K562 (cell line): ENCODE measurements around the gene ZNF296. TPM values are rescaled to one million over a fixed set of nuclear protein-coding genes. Genes with fewer than 3 reads are reported as not detected.
A peak's percentile ranks its signal among the peaks of the same experiment; 100 is the strongest.

Experiments used
- ATF7 ChIP-seq: fragments of 450-650 bp; IDR thresholded peaks from 2 replicates; pipeline ENCODE4 v1.7.1; 2014; ENCODE audit warnings: mild to moderate bottlenecking, moderate library complexity
- BHLHE40 ChIP-seq: IDR thresholded peaks from 2 replicates; pipeline ENCODE4 v1.6.1; 2011; ENCODE audit warnings: low read length, improper control_type of control experiment
- HDGF ChIP-seq: fragments of 450-650 bp; IDR thresholded peaks from 2 replicates; pipeline ENCODE4 v1.6.1; 2016
- MCM2 ChIP-seq: fragments of 450-650 bp; IDR thresholded peaks from 2 replicates; pipeline ENCODE4 v1.6.1; 2017; ENCODE audit warnings: low read depth, mild to moderate bottlenecking
- NCOA6 ChIP-seq: fragments of 450-650 bp; IDR thresholded peaks from 2 replicates; pipeline ENCODE4 v1.6.1; 2017; ENCODE audit warnings: mild to moderate bottlenecking
- NFIC ChIP-seq: fragments of 450-650 bp; IDR thresholded peaks from 2 replicates; pipeline ENCODE4 v1.6.1; 2017; ENCODE audit warnings: mild to moderate bottlenecking, inconsistent platforms
- NFXL1 ChIP-seq: fragments of 450-650 bp; formaldehyde crosslinking; IDR thresholded peaks from 2 replicates; pipeline ENCODE4 v1.4.0; 2021; ENCODE audit warnings: mild to moderate bottlenecking
- POLR2A ChIP-seq: fragments of 450-650 bp; conservative IDR thresholded peaks from 2 replicates; pipeline ENCODE4 v1.6.1; 2016
- POLR3G ChIP-seq: IDR thresholded peaks from 2 replicates; pipeline ENCODE4 v1.6.1; 2011; ENCODE audit not compliant: insufficient read length, insufficient replicate concordance; ENCODE audit errors: extremely low read depth
- RAD21 ChIP-seq, 2 experiments: fragments of 250-450 bp in 1 of 2; fragments of 450-650 bp in 1 of 2; sonication (Bioruptor Pico) in 1 of 2; formaldehyde crosslinking in 1 of 2; IDR thresholded peaks in 1 of 2; conservative IDR thresholded peaks in 1 of 2; 2 replicates each; pipeline versions ENCODE4 v1.4.0 to v1.8.0; 2020 to 2022; ENCODE audit warnings: mild to moderate bottlenecking in 2 of 2, moderate library complexity in 1 of 2
- RCOR1 ChIP-seq, 2 experiments: IDR thresholded peaks; 2 replicates each; pipeline ENCODE4 v1.6.1; 2012; ENCODE audit warnings: low read depth in 2 of 2, low read length in 2 of 2, borderline replicate concordance in 1 of 2, improper control_type of control experiment in 1 of 2
- SP1 ChIP-seq: sonication (generic); formaldehyde crosslinking; IDR thresholded peaks from 2 replicates; pipeline ENCODE4 v1.8.1; 2022; ENCODE audit warnings: mild to moderate bottlenecking, missing genetic modification reagents
- SRSF1 ChIP-seq: fragments of 200-400 bp; formaldehyde crosslinking; IDR thresholded peaks from 2 replicates; pipeline ENCODE4 v1.6.1; 2017; ENCODE audit warnings: mild to moderate bottlenecking, low read depth, low read length, moderate library complexity
- STAG1 ChIP-seq: sonication (generic); formaldehyde crosslinking; IDR thresholded peaks from 2 replicates; pipeline ENCODE4 v1.5.0; 2020; ENCODE audit warnings: missing genetic modification reagents, borderline replicate concordance
- TGIF2 ChIP-seq: sonication (generic); formaldehyde crosslinking; IDR thresholded peaks from 2 replicates; pipeline ENCODE4 v1.8.1; 2022; ENCODE audit warnings: mild to moderate bottlenecking, missing genetic modification reagents, moderate library complexity
- TOE1 ChIP-seq, 2 experiments: fragments of 450-650 bp in 1 of 2; sonication (generic) in 1 of 2; formaldehyde crosslinking in 1 of 2; IDR thresholded peaks; 2 replicates each; pipeline versions ENCODE4 v1.7.1 to v1.8.0; 2016 to 2022; ENCODE audit warnings: borderline replicate concordance in 2 of 2, mild to moderate bottlenecking in 2 of 2, antibody characterized with exemption in 1 of 2, inconsistent platforms in 1 of 2, low read depth in 1 of 2, missing genetic modification reagents in 1 of 2, moderate library complexity in 1 of 2
- ZFP36 ChIP-seq: fragments of 150-350 bp; IDR thresholded peaks from 2 replicates; pipeline ENCODE4 v1.6.1; 2018; ENCODE audit warnings: low read length, low read depth; ENCODE audit not compliant: partially characterized antibody
- ZNF589 ChIP-seq: fragments of 200-800 bp; sonication (Bioruptor generic); IDR thresholded peaks from 2 replicates; pipeline ENCODE4 v1.6.1; 2016; ENCODE audit warnings: low read depth, missing genetic modification characterization, missing compliant biosample characterization
- polyA plus RNA-seq, 8 experiments: library from polyadenylated mRNA; depleted of rRNA in 4 of 8; stranded (reverse) in 5 of 8; unstranded in 3 of 8; fragments of >200 nt; fragmentation: Nextera tagmentation in 2 of 8; fragmentation: Illumina TruSeq in 1 of 8; extraction: Ambion mirVana in 2 of 8; extraction: Trizol in 1 of 8; gene quantifications; 2 replicates each; pipeline versions ENCODE4 v1.2.1 to v1.2.3, GENCODE V29; 2011 to 2014; ENCODE audit warnings: inconsistent platforms in 1 of 8, missing spikeins in 1 of 8
- total RNA-seq, 7 experiments: library from RNA; depleted of rRNA in 6 of 7; stranded (reverse); fragments of >200 nt in 6 of 7; fragmentation: Illumina TruSeq in 2 of 7; extraction: Trizol in 2 of 7; gene quantifications; 2 replicates each; pipeline versions ENCODE4 v1.2.1 to v1.2.3, GENCODE V29; 2011 to 2021; ENCODE audit warnings: low replicate concordance in 1 of 7
- TF ChIP-seq, protein P1 (sequence below), 2 experiments: fragments of 450-650 bp; formaldehyde crosslinking in 1 of 2; IDR thresholded peaks; 2 replicates each; pipeline versions ENCODE4 v1.4.0 to v1.6.1; 2014 to 2020; ENCODE audit warnings: mild to moderate bottlenecking in 2 of 2, borderline replicate concordance in 1 of 2, low read depth in 1 of 2

Gene ZNF296
- total and polyA plus RNA-seq, 9 of the 15 experiments (the other 6 are each of a cell fraction or from before 2014, with no cell fraction given): 0.03 to 8.8 (median 0.47) TPM; not detected in 1

- TF ChIP-seq, protein P1, sequence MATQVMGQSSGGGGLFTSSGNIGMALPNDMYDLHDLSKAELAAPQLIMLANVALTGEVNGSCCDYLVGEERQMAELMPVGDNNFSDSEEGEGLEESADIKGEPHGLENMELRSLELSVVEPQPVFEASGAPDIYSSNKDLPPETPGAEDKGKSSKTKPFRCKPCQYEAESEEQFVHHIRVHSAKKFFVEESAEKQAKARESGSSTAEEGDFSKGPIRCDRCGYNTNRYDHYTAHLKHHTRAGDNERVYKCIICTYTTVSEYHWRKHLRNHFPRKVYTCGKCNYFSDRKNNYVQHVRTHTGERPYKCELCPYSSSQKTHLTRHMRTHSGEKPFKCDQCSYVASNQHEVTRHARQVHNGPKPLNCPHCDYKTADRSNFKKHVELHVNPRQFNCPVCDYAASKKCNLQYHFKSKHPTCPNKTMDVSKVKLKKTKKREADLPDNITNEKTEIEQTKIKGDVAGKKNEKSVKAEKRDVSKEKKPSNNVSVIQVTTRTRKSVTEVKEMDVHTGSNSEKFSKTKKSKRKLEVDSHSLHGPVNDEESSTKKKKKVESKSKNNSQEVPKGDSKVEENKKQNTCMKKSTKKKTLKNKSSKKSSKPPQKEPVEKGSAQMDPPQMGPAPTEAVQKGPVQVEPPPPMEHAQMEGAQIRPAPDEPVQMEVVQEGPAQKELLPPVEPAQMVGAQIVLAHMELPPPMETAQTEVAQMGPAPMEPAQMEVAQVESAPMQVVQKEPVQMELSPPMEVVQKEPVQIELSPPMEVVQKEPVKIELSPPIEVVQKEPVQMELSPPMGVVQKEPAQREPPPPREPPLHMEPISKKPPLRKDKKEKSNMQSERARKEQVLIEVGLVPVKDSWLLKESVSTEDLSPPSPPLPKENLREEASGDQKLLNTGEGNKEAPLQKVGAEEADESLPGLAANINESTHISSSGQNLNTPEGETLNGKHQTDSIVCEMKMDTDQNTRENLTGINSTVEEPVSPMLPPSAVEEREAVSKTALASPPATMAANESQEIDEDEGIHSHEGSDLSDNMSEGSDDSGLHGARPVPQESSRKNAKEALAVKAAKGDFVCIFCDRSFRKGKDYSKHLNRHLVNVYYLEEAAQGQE (IDR thresholded peaks at IDR 0.05; ENCODE audit: borderline replicate concordance): peak; percentile 44; the same call in 1 of the 2 replicates
- TF ChIP-seq, protein P1 (CRISPR knock-in tag; IDR thresholded peaks at IDR 0.05; ENCODE audit: low read depth): no peak
- TF ChIP-seq RCOR1 (IDR thresholded peaks at IDR 0.05; ENCODE audit: borderline replicate concordance in 1 of 2, low read depth in 2 of 2, low read length in 2 of 2) (0 out of 4 replicates have a peak, but pooled peaks of 1 of the 2 experiments have one; percentile 28), RAD21 (CRISPR knock-in tag; conservative IDR thresholded peaks at IDR 0.05 in 1 of 2, IDR thresholded peaks at IDR 0.05 in 1 of 2) (no peak), ATF7 (0 out of 2 replicates have a peak, but pooled peaks have one; percentile 2), TOE1 (IDR thresholded peaks at IDR 0.05; ENCODE audit: borderline replicate concordance) (no peak), TOE1 (CRISPR knock-in tag; IDR thresholded peaks at IDR 0.05; ENCODE audit: borderline replicate concordance, low read depth) (no peak), MCM2 (no peak), NFIC (peak; percentile 41), HDGF (peak; percentile 87; the same call in 1 of the 2 replicates), ZFP36 (peak; percentile 73), TGIF2 (CRISPR knock-in tag) (0 out of 2 replicates have a peak, but pooled peaks have one; percentile 67), POLR2A (no peak), BHLHE40 (peak; percentile 11; the same call in 1 of the 2 replicates), SP1 (peak; percentile 15; the same call in 1 of the 2 replicates), SRSF1 (no peak), ZNF589 (CRISPR knock-in tag) (no peak), STAG1 (CRISPR knock-in tag) (0 out of 2 replicates have a peak, but pooled peaks have one; percentile 12), POLR3G (no peak), NFXL1 (CRISPR knock-in tag) (no peak), NCOA6 (peak; percentile 57; the same call in 1 of the 2 replicates)
Measured at GRCh38 chr19:45075301-45076028, 813 bp downstream of the ZNF296 start (continued).
